AG04450 (cell line): ENCODE results near the gene CD38. TPM values are rescaled to one million over a fixed set of nuclear protein-coding genes. Genes with fewer than 3 reads are reported as not detected.

Experiments
- CTCF ChIA-PET: fragments of 300-600, 350-600 bp; formaldehyde crosslinking; extraction: SDS; loops from one replicate; lab custom pipeline; 2022; ENCODE audit warnings: antibody characterized with exemption, inconsistent platforms; lab: Charles Lee
- POLR2A ChIA-PET: fragments of 350-600 bp; formaldehyde crosslinking; extraction: SDS; loops from one replicate; lab custom pipeline; 2021; ENCODE audit warnings: antibody characterized with exemption, inconsistent platforms; lab: Yijun Ruan, JAX
- DNase-seq: peaks from one replicate; pipeline ENCODE4 v3.0.0-alpha.2; 2011; ENCODE audit warnings: low read depth, low spot score
- H3K27ac ChIP-seq: one replicate; pipeline ENCODE4 v1.5.1; 2012; ENCODE audit warnings: low read depth, low read length, control low read depth
- H3K27me3 ChIP-seq: one replicate; pipeline ENCODE4 v1.6.0; 2012; ENCODE audit warnings: low read length; ENCODE audit not compliant: control insufficient read depth, insufficient read depth
- H3K4me3 ChIP-seq: 2 replicates; pipeline ENCODE4 v1.5.1; 2011; ENCODE audit warnings: mild to moderate bottlenecking, low read depth, low read length, control low read depth
- H3K9me3 ChIP-seq: 2 replicates; pipeline ENCODE4 v1.5.1; 2012; ENCODE audit warnings: low read length; ENCODE audit not compliant: control insufficient read depth, insufficient read depth
- polyA plus RNA-seq: library from polyadenylated mRNA; depleted of rRNA; stranded (reverse); fragments of >200 nt; gene quantifications from 2 replicates; pipeline ENCODE4 v1.2.3, GENCODE V29; 2011
- TF ChIP-seq, protein P1 (sequence below): IDR thresholded peaks from 2 replicates; pipeline ENCODE4 v1.5.1; 2011; ENCODE audit warnings: low read depth, low read length, control low read depth, inconsistent platforms

The CD38 gene
- polyA plus RNA-seq, 1 experiment: 0.02 TPM

- ChIA-PET CTCF (interaction anchor here (1.4 to 1.5 kb wide), 2 partner anchors 36 to 42 kb away, joined by 3 to 4 read pairs; no protein-coding TSS in a partner anchor), POLR2A (no interaction called here)
- H3K27me3 ChIP-seq: peaks cover 4% of the 10 kb centered on the region
- no peak overlapping the region for H3K27ac ChIP-seq
- H3K9me3 ChIP-seq: no peaks in the 10 kb centered on the region
- DNase-seq: no peak
- H3K4me3 ChIP-seq: no peak overlapping the region
- TF ChIP-seq, protein P1, sequence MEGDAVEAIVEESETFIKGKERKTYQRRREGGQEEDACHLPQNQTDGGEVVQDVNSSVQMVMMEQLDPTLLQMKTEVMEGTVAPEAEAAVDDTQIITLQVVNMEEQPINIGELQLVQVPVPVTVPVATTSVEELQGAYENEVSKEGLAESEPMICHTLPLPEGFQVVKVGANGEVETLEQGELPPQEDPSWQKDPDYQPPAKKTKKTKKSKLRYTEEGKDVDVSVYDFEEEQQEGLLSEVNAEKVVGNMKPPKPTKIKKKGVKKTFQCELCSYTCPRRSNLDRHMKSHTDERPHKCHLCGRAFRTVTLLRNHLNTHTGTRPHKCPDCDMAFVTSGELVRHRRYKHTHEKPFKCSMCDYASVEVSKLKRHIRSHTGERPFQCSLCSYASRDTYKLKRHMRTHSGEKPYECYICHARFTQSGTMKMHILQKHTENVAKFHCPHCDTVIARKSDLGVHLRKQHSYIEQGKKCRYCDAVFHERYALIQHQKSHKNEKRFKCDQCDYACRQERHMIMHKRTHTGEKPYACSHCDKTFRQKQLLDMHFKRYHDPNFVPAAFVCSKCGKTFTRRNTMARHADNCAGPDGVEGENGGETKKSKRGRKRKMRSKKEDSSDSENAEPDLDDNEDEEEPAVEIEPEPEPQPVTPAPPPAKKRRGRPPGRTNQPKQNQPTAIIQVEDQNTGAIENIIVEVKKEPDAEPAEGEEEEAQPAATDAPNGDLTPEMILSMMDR: no peak
These were observed 69.6 kb downstream of the CD38 start for GRCh38 chr4:15847746-15848145.

DNA sequence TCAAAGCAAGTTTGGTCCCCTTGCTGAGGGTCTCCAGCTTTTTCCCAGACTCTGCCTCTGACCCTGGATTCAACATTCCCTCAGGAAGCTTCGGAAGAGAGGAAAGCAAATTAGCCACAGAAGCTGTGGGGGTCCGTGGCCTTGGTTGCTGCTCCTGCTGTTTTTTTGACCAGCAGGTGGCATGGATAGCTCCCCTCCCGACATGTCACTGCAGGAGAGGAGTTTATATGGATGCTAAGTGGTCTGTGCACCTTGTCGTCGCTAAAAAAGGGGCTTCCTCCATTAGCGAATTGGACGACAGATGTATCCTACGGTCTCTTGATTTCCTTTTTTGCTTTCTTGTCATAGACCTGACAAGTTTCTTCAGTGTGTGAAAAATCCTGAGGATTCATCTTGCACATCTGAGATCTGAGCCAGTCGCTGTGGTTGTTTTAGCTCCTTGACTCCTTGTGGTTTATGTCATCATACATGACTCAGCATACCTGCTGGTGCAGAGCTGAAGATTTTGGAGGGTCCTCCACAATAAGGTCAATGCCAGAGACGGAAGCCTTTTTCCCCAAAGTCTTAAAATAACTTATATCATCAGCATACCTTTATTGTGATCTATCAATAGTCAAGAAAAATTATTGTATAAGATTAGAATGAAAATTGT lies 70.2 kb downstream of the CD38 start:
- Histone ChIP-seq H3K9me3 (no peaks in the 10 kb centered on the region), H3K27ac (no peak overlapping the region), H3K27me3 (peaks cover 4% of the 10 kb centered on the region), H3K4me3 (no peak overlapping the region)
- TF ChIP-seq, protein P1: no peak
- ChIA-PET POLR2A (no interaction called here), CTCF (interaction anchor here (1.4 to 1.5 kb wide), 2 partner anchors 35 to 43 kb away, joined by 3 to 4 read pairs; no protein-coding TSS in a partner anchor)
- no peak for DNase-seq

DNA sequence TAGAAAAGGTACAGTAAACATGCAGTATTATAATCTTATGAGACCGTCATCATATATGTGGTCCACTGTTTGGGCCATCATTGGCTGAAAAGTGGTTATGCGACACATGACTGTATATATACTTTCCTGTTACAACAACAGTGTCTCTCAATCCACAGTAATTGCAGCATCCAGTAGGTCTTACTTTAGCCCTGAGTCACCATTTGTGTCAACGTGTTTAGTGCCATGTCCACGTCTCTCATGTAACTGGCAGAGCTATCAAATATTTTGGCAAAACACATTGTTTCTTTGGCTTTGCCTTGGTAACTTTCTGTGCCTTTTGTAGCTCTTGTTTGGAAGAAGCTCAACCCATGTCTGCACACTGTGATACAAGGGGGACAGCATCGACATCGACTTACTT lies 73.8 kb downstream of the CD38 start:
- no peak for DNase-seq
- POLR2A ChIA-PET: no interaction called here
- CTCF ChIA-PET: no interaction called here
- no peak overlapping the region for H3K4me3 ChIP-seq
- no peak overlapping the region for H3K27ac ChIP-seq
- no peaks in the 10 kb centered on the region for H3K9me3 ChIP-seq
- peaks cover 4% of the 10 kb centered on the region for H3K27me3 ChIP-seq
- TF ChIP-seq, protein P1: no peak

DNA sequence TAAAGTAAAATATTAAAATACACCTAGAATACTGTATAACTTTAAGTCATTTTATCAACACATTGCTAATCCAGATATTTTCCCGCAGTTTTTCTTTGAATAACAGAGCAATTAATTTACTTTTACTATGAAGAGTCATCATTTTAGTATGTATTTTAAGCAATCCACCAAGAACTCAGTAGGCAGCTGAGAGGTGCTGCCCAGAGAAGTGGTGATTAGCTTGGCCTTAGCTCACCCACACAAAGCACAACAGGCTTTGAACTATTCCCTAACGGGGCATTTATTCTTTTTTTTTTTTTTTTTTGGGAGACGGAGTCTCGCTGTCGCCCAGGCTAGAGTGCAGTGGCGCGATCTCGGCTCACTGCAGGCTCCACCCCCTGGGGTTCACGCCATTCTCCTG lies 74.4 kb downstream of the CD38 start:
- Histone ChIP-seq H3K9me3 (no peaks in the 10 kb centered on the region), H3K27me3 (peaks cover 4% of the 10 kb centered on the region), H3K27ac (no peak overlapping the region), H3K4me3 (no peak overlapping the region)
- ChIA-PET POLR2A (no interaction called here), CTCF (no interaction called here)
- TF ChIP-seq, protein P1: no peak
- no peak for DNase-seq

DNA sequence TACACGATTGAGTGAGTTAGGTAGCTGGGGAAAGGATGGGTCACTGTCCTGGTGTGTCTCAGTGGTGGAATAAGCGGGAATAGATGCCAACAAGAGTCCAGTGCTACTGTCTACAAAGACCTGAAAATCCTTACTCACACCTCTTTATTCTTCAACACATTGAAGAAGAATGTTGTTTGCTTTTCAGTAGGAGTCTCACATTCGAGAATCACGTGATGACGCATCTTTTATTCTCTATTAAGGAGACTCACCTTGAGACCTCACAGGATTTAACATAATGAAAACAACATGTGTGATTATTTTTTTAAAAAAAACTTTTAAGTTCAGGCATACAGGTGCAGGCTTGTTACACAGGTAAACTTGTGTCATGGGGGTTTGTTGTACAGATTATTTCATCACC lies 75.2 kb downstream of the CD38 start:
- no peak for DNase-seq
- peaks cover 4% of the 10 kb centered on the region for H3K27me3 ChIP-seq
- POLR2A ChIA-PET: no interaction called here
- no peaks in the 10 kb centered on the region for H3K9me3 ChIP-seq
- TF ChIP-seq, protein P1: no peak
- H3K4me3 ChIP-seq: no peak overlapping the region
- H3K27ac ChIP-seq: no peak overlapping the region
- CTCF ChIA-PET: no interaction called here
